HUES48 (cell line): Measurements from ENCODE around the gene HIPK2.

Experiments used
- H3K27ac ChIP-seq: one replicate; pipeline ENCODE4 v1.7.0; 2013; ENCODE audit warnings: low read depth, low read length, inconsistent platforms
- H3K27me3 ChIP-seq: 2 replicates; pipeline ENCODE4 v1.6.1; 2013; ENCODE audit warnings: mild to moderate bottlenecking, low read length; ENCODE audit not compliant: control insufficient read depth, insufficient read depth
- H3K36me3 ChIP-seq: 2 replicates; pipeline ENCODE4 v1.6.1; 2013; ENCODE audit warnings: low read length; ENCODE audit not compliant: control insufficient read depth, insufficient read depth
- H3K4me1 ChIP-seq: 2 replicates; pipeline ENCODE4 v1.6.1; 2013; ENCODE audit warnings: mild to moderate bottlenecking, low read length; ENCODE audit not compliant: control insufficient read depth, insufficient read depth
- H3K4me3 ChIP-seq: 2 replicates; pipeline ENCODE4 v1.5.1; 2013; ENCODE audit warnings: mild to moderate bottlenecking, low read depth, low read length
- H3K9ac ChIP-seq: 2 replicates; pipeline ENCODE4 v1.6.1; 2013; ENCODE audit warnings: mild to moderate bottlenecking, low read depth, low read length, moderate library complexity
- H3K9me3 ChIP-seq: 2 replicates; pipeline ENCODE4 v1.6.1; 2013; ENCODE audit warnings: low read length; ENCODE audit not compliant: control insufficient read depth, insufficient read depth

Gene HIPK2

GRCh38 chr7:139596626-139597025 lies 181.2 kb downstream of the HIPK2 start:
- Histone ChIP-seq H3K4me3 (no peak overlapping the region), H3K9ac (no peak overlapping the region), H3K9me3 (no peaks in the 10 kb centered on the region), H3K27ac (no peak overlapping the region), H3K36me3 (peaks cover 17% of the 10 kb centered on the region), H3K27me3 (no peaks in the 10 kb centered on the region), H3K4me1 (no peaks in the 10 kb centered on the region)

GRCh38 chr7:139595806-139596205 lies 182.0 kb downstream of the HIPK2 start:
- Histone ChIP-seq H3K36me3 (peaks cover 17% of the 10 kb centered on the region), H3K4me3 (no peak overlapping the region), H3K4me1 (no peaks in the 10 kb centered on the region), H3K9me3 (no peaks in the 10 kb centered on the region), H3K27ac (no peak overlapping the region), H3K27me3 (no peaks in the 10 kb centered on the region), H3K9ac (no peak overlapping the region)

DNA sequence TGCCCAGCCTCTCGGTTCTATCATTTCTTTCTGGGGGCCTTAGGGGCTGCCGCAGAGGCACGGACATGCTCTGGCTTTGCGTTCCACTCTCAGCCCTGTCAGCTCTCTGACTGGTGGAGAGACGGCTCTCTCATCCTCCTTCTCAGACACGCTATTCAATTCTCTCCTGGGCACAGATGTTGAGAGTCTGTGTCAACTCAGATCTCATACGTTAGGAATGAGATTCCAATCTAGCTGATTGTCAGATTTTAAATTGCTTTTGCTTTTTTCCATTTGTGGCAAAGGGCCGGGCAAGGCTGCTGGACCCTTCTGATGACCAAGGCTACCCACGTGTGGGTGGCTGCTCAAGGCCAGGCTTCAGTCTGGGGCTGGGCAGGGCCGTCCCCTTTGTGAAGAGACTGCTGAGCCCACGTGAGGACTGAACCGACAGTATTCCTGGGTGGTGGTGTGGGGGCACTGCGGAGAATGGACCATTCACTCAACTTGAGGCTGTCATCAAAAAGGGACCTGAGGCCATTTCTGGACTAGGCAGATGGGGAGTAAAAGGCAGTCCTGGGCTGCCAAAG lies 182.8 kb downstream of the HIPK2 start:
- Histone ChIP-seq H3K9ac (no peak overlapping the region), H3K9me3 (no peaks in the 10 kb centered on the region), H3K27me3 (no peaks in the 10 kb centered on the region), H3K36me3 (peaks cover 13% of the 10 kb centered on the region), H3K4me1 (no peaks in the 10 kb centered on the region), H3K27ac (no peak overlapping the region), H3K4me3 (no peak overlapping the region)

DNA sequence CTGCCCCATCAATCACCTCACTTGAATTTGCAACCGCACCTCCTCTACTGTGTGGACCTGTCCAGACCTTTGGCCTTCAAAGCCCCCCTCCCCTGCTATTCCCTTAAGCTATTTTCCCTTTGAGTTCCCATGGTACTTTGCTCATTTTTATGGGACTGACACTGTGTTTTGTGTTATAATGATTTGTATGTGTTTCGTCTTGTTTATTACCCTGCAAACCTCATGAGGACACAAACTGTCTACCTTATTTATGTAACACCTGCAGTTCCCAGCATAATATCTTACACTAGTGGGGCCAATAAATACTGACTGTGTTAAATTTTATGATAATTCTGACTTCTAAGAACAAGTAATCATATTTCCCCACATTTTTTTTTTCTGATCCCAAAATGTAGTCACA lies 183.7 kb downstream of the HIPK2 start:
- H3K9me3 ChIP-seq, result no peaks in the 10 kb centered on the region
- H3K9ac ChIP-seq, result no peak overlapping the region
- H3K36me3 ChIP-seq, result peaks cover 13% of the 10 kb centered on the region
- peaks cover 2% of the 10 kb centered on the region; the same call in 1 of the 2 replicates for H3K4me1 ChIP-seq
- no peak overlapping the region for H3K4me3 ChIP-seq
- no peaks in the 10 kb centered on the region for H3K27me3 ChIP-seq
- no peak overlapping the region for H3K27ac ChIP-seq

- no peaks in the 10 kb centered on the region for H3K27me3 ChIP-seq
- H3K9ac ChIP-seq, result no peak overlapping the region
- H3K9me3 ChIP-seq, result no peaks in the 10 kb centered on the region
- H3K4me3 ChIP-seq, result no peak overlapping the region
- peaks cover 7% of the 10 kb centered on the region for H3K36me3 ChIP-seq
- peaks cover 2% of the 10 kb centered on the region; the same call in 1 of the 2 replicates for H3K4me1 ChIP-seq
- no peak overlapping the region for H3K27ac ChIP-seq
These were observed 184.9 kb downstream of the HIPK2 start for GRCh38 chr7:139592801-139593461.

GRCh38 chr7:139591550-139592195 lies 186.1 kb downstream of the HIPK2 start:
- H3K4me3 ChIP-seq, result no peak overlapping the region
- no peaks in the 10 kb centered on the region for H3K27me3 ChIP-seq
- H3K27ac ChIP-seq, result no peak overlapping the region
- no peak overlapping the region for H3K9ac ChIP-seq
- H3K9me3 ChIP-seq, result no peaks in the 10 kb centered on the region
- peaks cover 7% of the 10 kb centered on the region for H3K36me3 ChIP-seq
- peaks cover 2% of the 10 kb centered on the region; the same call in 1 of the 2 replicates for H3K4me1 ChIP-seq

GRCh38 chr7:139589474-139589873 lies 188.3 kb downstream of the HIPK2 start:
- H3K27ac ChIP-seq, result no peak overlapping the region
- no peaks in the 10 kb centered on the region for H3K9me3 ChIP-seq
- H3K4me3 ChIP-seq, result no peak overlapping the region
- H3K36me3 ChIP-seq, result no peaks in the 10 kb centered on the region
- H3K27me3 ChIP-seq, result no peaks in the 10 kb centered on the region
- no peak overlapping the region for H3K9ac ChIP-seq
- H3K4me1 ChIP-seq, result peaks cover 2% of the 10 kb centered on the region; the same call in 1 of the 2 replicates

DNA sequence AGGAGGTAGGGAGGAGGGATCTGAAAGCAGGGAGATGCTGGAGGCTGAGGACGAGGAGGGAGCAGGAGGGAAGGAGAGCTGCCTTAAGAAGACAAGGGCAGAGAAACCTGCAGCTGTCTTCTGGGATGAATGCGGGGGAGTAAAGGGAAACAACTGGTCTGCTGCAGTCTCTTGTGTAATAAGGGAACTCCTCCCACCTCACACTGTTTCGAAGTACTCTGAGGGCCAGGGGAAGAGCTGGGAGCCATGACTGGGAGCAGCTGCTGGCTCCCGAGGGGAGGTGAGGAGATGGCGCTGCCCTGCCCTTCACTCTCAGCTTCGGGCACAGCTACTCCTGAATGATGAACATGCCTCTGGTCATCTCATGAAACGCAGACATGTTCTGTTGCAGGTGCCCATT lies 189.2 kb downstream of the HIPK2 start:
- Histone ChIP-seq H3K9me3 (no peaks in the 10 kb centered on the region), H3K27me3 (no peaks in the 10 kb centered on the region), H3K4me3 (no peak overlapping the region), H3K9ac (no peak overlapping the region), H3K27ac (no peak overlapping the region), H3K36me3 (0 out of 2 replicates have a peak, but pooled peaks cover 3% of the 10 kb centered on the region), H3K4me1 (peaks cover 2% of the 10 kb centered on the region; the same call in 1 of the 2 replicates)

DNA sequence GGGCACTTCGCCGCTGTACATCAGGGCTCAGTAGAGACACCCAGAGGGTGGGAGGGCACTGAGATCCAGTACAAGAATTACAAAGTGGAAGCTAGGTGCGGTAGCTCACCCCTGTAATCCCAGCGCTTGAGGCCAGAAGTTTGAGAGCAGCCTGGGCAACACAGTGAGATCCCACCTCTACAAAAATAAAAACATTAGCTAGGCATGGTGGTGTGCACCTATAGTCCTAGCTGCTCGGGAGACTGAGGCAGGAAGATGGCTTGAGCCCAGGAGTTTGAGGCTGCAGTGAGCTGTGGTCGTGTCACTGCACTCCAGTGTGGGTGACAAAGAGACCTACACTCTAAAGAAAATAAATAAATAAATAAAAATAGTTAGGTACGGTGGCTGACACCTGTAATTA lies 190.3 kb downstream of the HIPK2 start:
- no peak overlapping the region for H3K4me3 ChIP-seq
- peaks cover 8% of the 10 kb centered on the region; the same call in 1 of the 2 replicates for H3K36me3 ChIP-seq
- H3K9me3 ChIP-seq, result no peaks in the 10 kb centered on the region
- no peak overlapping the region for H3K27ac ChIP-seq
- no peaks in the 10 kb centered on the region for H3K27me3 ChIP-seq
- H3K9ac ChIP-seq, result no peak overlapping the region
- peaks cover 2% of the 10 kb centered on the region; the same call in 1 of the 2 replicates for H3K4me1 ChIP-seq

DNA sequence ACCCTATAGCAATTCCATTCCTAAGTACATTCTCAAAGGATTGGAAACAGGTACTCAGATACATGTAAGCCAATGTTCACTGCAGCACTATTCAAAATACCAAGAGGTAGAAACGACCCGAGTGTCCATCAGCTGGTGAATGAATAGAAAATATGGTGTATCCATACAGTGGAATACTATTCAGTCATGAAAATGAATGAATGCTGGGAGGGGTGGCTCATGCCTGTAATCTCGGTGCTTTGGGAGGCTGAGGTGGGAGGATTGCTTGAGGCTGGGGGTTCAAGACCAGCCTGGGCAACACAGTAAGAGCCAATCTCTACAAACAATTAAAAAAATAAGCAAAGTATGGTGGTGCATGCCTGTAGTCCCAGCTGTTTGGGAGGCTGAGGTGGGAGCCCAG lies 191.5 kb downstream of the HIPK2 start:
- Histone ChIP-seq H3K9ac (no peak overlapping the region), H3K27ac (no peak overlapping the region), H3K4me1 (peaks cover 2% of the 10 kb centered on the region; the same call in 1 of the 2 replicates), H3K4me3 (no peak overlapping the region), H3K36me3 (peaks cover 8% of the 10 kb centered on the region; the same call in 1 of the 2 replicates), H3K27me3 (no peaks in the 10 kb centered on the region), H3K9me3 (no peaks in the 10 kb centered on the region)

GRCh38 chr7:139585042-139585441 lies 192.8 kb downstream of the HIPK2 start:
- Histone ChIP-seq H3K9me3 (no peaks in the 10 kb centered on the region), H3K36me3 (peaks cover 8% of the 10 kb centered on the region; the same call in 1 of the 2 replicates), H3K27me3 (no peaks in the 10 kb centered on the region), H3K9ac (no peak overlapping the region), H3K4me1 (peaks cover 2% of the 10 kb centered on the region; the same call in 1 of the 2 replicates), H3K27ac (no peak overlapping the region), H3K4me3 (no peak overlapping the region)
